Stimulated activated CD8-positive, alpha-beta memory T cell treated with anti-CD3 and anti-CD28 coated beads, Interleukin-7, amount 100 ng/mL, for 1 hour (primary cell): ENCODE measurements around the gene AGBL5.
A peak's percentile ranks its signal among the peaks of the same experiment; 100 is the strongest.

Source experiments
- DNase-seq, 2 donors: peaks; one replicate each; pipeline ENCODE4 v3.0.0-alpha.2; 2020; ENCODE audit warnings: low read depth in 2 of 2

AGBL5 gene

DNA sequence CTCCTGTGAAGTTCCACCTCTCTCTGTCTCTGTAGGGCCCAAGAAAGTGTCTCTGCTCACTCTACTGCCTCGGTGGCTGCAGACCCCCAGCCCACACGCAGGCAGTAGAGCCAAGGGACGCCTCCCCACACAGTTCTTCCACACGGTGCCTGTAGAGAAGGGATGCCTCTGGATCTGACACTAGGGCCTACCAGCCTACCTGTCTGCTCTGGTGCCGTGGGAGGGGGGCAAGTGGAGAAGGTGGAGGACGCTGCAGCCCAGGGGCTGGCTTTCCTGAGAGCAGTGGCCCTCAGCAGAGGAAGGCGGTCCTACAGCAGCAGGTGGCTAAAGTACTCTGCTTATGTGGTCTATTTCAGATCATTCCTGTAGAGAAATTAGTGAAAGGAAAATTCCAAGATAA is 27.7 kb upstream of the AGBL5 start:
- DNase-seq = no peak

DNA sequence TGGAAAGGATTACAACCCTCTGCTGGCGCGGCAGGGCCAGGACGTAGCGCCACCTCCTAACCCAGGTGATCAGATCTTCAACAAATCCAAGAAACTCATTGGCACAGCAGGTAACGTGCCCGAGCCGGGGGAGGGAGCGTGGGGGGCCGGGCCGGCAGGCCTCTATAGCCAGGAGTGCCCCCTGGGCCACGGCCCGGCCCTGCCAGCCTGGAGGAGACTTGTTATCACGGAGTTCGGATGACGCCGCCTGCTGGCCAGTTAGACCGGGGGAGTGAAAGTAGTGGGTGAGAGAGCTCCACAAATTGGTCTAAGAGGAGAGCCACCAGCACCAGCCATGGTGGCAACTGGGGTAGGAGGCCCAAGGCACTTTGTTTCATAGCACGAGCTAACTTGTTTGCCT is 27.3 kb upstream of the AGBL5 start:
- DNase-seq = no peak

DNA sequence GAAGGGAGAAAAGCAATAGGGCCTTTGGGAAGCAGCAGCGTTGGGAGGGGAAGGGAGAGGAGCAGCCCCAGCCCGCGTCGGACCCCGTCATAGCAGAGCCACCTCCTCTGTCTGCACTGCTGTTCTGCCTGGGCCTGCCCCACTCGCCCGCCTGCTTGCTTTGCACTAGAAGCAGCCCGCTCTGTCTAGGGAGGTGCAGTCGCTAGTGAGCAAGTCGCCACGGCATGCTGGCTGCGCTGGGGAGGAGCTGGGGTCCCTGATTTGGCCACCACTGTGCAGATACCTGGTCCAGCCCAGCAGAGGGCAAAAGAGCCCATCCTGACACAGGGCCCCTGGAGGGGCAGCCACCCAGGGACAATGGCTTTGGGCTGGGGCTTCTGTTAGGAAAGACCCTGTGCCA is 26.7 kb upstream of the AGBL5 start:
- no peak for DNase-seq

DNA sequence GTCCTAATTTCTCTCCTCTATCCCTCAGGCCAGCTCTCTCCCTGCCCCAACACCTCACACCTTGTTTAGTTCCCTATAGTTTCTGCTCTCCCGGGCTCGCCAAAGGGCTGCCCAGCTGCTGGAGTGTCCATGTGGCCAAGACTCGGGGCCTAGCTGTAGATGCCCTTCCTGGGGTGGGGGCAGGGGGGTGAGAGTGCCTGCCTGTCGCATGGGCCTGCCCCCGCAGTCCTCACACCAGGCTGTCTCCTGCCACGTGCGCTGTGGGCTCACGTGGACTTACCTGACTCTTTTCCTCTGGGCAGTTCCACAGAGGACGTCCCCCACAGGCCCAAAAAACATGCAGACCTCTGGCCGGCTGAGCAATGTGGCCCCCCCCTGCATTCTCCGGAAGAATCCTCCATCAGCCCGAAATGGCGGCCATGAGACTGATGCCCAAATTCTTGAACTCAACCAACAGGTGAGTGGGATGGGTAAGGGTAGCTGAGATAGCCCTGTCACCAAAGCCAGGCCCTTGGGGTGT is 26.1 kb upstream of the AGBL5 start:
- DNase-seq = no peak

DNA sequence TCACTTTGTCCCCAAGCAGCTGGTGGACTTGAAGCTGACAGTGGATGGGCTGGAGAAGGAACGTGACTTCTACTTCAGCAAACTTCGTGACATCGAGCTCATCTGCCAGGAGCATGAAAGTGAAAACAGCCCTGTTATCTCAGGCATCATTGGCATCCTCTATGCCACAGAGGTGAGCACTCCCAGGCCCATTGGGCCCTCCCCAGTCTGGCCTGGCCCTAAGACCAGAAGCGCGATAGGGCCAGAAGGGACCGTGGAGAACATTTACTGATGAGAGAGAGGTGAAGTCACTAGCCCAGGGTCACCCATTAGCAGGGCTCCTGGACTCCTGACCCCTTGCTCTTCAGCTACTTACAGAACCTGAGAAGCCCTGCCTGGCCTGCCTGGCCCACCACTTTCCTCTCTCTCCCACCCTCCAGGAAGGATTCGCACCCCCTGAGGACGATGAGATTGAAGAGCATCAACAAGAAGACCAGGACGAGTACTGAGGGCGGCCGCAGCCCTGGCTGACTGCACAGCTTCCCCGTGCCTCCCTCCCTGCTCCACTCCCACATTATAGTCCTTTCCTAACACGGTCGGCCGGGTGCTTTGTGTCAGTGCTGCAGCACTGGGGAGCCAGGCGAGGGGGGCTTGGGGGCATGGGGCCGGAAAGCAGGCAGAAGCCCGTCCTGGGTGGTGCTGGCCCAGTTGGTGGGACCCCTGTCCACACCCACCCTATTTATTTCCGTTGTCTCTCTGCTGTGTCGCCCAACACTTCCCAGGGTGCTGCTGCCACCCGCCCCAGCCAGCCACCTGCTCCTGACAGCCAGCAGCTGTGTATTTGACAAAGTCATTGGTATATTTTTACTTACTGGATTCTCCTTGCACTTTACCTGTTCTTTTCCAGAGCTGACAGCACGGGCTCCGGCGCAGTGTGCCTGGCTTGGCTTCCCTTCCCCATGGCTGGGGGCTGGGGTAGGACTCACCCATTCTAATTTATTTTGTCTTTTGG is 25.3 kb upstream of the AGBL5 start:
- no peak for DNase-seq

DNA sequence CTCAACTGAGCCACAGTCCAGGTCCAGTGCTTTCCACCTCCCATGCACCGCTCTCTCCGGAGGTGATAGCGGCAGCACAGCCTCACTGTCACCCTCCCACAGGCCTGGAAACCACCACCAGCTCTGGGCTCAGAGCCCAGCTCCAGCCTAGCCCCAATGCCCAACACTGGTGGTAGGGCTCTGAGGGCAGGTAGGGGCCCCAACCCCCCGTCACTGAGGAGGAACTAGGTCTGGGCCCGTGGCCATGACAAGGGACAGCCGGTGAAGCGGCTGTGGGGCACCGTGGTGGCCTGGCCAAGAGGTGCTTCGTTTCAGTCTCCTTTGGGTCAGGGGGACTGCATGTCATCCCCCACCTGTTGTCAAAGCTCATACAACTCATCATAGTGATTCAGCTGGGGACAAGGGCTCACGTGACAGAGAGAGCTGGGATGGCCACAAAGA is 24.2 kb upstream of the AGBL5 start:
- no peak for DNase-seq

DNA sequence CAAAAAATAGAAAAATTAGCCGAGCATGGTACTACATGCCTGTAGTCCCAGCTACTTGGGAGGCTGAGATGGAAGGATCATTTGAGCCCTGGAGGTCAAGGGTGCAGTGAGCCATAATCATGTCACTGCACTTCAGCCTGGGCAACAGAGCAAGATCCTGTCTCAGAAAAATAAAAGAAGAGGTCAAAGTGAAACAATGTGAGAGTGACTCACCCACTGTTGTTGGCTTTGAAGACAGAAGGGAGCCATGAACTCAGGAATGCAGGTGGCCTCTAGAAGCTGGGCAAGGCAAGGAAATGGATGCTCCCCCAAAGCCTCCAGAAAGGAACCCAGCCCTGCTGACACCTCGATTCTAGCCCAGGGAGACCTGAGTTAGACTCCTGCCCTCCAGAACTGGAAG is 22.4 kb upstream of the AGBL5 start:
- no peak for DNase-seq

DNA sequence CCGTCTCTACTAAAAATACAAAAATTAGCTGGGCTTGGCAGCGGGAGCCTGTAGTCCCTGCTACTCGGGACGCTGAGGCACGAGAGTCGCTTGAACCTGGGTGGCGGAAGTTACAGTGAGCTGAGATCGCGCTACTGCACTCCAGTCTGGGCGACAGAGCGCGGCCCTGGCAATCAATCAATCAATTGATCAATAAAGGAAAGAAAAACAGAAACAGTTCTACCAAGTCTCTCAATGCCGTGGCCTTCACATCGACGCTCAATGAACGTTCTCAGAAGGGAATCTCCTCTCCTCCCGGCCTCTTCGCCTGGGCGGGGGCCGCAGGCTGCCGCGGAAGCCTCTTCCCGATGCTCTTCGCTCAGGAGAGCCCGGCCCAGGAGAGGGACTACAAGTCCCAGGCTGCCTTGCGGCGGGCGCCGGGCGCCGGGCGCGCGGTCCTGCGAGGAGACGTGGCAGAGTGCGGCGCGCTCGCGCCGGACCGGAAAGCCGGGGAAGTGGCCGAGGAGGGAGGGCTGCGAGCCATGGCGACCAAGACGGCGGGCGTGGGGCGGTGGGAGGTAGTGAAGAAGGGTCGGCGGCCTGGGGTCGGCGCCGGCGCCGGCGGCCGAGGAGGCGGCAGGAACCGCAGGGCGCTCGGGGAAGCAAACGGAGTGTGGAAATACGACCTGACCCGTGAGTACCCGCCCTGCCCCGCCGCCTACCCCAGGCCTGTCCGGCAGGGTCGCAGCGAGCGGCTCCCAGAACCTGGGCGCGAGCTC is 18.8 kb upstream of the AGBL5 start, which contains the start of gene TMEM214:
TSS of gene TMEM214 (plus strand) at position 471 of the 758 bp plus-strand sequence. CDS start at position 522, 51 bp downstream.
- DNase-seq = peak; percentile 54 to 59

DNA sequence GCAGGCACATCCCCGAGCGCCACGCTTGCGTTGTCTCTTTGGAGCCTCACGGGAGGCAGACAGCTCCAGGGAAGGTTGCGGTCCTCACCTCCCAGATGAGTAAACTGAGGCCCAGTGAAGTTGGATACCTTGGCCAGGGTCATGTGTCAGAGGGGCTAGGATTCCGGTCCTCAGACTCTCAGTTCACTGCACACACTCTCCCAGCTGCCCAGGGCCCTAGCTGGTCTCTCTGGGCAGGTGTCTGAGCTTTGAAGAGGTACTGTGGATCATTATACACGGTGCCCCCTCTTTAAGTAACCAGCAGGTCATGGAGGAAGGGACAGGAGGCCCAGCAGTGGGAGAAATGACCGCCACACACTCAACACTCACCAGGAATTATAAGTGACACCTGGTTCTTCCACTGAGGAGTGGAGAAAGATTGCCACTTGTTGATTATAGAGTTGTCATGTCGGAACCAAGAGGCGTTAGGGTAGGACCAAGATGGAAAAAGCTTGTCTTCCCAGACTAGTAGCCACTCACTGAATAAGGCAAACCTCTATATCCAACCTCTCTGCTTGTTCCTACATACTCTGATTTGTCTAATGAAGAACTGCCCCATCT is 18.1 kb upstream of the AGBL5 start:
- no peak for DNase-seq

DNA sequence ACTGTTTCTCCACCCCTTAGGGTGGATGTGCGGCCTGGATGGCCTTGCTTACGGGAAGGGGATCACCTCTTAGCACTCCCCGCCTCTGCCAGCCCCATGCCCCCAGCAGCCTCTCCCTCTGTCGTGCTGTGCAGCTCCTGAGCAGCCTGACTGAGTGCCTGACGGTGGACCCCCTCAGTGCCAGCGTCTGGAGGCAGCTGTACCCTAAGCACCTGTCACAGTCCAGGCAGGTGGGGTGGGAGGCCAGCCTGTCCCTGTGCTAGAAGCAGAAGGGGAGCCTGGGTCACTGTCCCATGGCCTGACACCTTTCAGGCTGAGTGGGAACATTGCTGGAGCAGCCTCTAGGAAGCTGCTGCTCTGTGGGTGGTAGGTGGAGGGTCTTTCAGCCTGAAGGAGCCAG is 13.5 kb upstream of the AGBL5 start:
- DNase-seq = no peak

DNA sequence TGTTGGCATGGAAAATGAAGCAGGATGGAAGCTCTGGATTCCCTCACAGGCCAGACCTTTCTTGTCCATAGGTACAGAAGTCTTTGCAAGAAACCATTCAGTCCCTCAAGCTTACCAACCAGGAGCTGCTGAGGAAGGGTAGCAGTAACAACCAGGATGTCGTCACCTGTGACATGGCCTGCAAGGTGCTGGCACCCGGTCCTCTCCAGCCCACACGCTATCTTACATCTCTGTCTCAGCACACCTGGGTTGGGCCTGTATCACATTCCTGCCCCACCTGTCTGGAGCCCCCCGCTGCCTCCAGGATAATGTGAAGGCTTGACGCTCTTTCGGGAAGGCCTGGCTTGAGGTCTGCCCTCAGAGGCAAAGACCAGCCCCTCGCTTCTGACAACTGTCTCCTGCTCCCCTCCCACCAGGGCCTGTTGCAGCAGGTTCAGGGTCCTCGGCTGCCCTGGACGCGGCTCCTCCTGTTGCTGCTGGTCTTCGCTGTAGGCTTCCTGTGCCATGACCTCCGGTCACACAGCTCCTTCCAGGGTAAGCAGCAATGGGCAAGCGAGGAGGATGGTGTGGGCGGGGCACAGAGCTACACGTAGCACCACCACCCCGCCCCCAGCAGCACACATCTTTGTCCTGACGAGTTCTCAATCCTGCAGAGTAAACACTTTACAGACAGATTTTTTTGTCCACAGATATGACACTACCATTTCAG is 12.7 kb upstream of the AGBL5 start:
- no peak for DNase-seq

DNA sequence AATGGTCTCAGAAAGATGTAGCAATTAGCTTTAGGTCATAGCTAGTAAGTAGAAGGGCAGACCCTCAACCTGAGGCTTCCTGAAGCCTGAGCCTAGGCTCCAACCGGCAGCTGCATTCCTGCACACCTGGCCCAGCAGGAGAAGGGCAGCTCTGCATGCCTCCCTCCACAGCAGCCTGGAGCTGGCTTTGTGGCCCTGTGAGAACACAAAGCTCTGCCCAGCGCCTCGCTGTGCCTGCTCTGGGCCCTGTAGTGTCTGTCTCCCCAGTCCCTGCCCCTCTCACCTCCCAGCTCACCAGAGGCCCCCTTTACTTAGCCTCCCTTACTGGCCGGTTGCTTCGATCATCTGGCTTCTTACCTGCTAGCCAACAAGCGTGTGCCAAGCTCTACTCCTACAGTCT is 12.0 kb upstream of the AGBL5 start:
- no peak for DNase-seq

DNA sequence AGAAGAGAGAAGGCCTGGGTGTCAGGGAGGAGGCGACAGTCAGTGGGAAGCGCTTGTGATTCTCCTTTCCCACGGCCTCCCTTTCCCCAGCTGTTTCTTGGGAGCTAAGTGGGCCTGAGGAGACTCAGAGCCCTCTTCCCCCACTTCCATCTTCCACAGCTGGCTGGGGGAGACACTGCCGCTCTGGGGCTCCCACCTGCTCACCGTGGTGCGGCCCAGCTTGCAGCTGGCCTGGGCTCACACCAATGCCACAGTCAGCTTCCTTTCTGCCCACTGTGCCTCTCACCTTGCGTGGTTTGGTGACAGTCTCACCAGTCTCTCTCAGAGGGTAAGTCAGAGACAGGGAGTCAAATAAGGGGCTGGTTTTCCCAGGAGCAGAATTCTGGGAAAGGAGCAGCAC is 11.6 kb upstream of the AGBL5 start:
- DNase-seq = no peak

DNA sequence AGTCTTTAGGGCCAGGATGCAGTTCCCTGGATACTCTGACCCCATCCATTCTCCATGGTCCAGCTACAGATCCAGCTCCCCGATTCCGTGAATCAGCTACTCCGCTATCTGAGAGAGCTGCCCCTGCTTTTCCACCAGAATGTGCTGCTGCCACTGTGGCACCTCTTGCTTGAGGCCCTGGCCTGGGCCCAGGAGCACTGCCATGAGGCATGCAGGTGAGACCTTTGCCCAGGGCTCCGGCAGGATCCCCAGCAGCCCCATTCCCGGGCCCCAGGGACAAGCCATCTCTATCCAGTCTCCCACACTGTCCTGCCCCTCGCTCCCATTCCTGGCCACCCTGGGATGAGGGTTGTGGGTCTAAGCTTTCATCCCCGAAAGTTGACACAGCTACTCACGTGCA is 11.2 kb upstream of the AGBL5 start:
- no peak for DNase-seq

DNA sequence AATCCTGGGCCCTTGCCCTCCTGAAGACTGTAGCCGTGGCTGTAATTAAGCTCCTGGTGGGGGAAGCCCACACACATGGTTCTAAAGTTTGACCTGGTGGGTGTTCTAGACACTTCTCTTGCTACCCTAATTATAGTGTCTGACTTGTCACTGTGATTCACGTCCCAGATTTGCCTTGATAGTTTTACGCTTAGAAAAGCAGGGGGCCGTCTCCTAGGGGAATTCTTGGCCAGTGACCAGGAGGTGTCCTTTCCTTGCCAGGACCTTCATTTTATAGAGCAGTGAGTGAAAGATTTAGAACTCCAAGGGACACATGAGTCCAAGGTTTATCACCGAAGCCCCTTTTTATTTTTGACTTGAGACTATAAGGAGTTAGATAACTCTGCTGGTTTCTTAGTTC is 9.7 kb upstream of the AGBL5 start:
- DNase-seq = no peak

DNA sequence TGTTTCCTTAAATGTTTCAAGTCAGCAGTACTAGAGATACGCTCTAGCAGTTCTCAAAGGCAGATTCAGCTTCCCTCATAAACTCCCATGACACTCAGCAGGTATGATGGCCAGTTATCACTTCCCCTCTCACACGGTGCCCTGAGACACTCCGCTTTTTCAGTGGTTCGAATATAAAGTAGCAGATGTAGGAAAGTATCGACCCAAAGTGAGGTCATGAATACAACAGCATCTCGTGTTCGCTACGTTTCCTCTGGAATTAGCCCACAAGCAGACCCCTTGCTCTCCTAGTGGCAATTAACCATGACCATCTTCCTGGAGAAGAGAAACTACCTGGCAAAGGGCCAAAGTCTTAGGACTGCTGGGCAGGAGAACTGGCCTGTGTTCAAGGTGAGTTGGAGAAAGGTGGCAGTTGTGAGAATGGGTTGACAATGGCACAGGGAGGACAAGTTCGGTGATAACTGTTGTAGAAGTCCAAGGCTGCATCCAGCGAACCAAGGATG is 9.3 kb upstream of the AGBL5 start:
- no peak for DNase-seq

DNA sequence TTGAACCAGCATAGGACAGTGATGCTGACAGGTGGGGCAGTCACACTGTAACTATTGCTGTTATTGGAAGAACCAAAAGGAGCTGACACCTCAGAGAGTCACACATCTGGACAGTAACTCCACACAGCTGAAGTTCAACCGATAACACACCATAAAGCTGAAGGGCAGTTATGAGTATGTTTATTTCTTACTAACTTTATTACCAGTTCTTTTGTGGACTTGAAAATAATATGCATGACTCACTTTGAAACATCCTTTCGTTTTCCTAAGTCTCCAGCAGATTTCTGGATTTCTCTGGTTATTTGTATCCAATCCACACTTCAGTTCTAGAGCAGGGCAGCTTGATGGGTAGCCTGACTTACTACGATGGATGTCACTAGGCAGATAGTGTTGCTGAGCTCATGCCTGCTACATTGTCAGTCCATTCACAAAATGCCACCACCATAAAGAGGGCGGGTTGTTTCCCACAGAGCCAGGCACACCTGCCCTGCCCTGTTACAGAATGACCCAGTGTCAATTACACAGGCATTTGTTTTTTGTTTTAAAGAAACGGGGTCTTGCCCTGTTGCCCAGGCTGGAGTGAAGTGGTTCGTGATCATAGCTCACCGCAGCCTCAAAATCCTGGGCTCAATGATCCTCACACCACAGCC is 8.4 kb upstream of the AGBL5 start:
- no peak for DNase-seq

DNA sequence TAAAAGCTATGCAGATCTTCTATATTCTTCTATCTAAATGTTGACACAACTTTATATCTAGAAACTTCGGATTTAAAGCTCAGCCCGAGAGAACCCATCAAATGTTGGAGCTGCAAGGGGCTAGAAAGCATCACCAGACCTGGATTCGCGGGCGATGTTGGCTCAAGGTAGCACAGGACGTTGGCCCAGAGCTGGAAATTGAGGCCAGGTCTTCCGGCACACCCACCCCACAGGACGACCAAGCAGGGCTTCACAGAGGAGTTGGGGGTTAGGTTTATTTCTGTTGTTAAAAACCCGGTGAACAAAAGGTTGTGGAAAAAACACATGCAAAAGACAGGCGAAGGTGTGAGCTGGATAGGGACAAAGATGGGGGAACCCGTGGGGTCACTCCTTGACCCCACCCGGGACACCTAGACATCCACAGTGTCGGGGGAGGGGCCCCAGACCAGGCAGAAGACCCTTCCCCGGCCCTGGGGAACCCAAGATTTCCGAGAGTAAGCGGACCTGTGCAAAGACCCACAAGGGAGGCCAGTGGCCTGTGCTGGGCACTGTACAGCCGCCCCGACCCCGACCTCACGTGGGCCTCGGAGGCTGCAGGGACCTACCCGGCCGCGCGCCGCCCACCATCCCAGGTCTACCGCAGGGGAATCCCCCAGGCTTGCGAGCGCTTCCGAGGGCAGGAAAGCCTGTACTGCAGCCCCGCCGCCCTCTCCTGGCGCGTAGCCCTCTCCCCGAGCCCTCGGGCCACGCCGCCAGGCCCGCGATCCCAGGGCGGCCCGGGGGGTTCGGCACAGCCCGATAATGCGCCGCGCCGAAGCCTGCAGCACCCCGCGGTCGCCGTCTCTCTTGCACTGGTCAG is 1.8 kb upstream of the AGBL5 start:
- peak in 1 of 2 donors; percentile 24 for DNase-seq

DNA sequence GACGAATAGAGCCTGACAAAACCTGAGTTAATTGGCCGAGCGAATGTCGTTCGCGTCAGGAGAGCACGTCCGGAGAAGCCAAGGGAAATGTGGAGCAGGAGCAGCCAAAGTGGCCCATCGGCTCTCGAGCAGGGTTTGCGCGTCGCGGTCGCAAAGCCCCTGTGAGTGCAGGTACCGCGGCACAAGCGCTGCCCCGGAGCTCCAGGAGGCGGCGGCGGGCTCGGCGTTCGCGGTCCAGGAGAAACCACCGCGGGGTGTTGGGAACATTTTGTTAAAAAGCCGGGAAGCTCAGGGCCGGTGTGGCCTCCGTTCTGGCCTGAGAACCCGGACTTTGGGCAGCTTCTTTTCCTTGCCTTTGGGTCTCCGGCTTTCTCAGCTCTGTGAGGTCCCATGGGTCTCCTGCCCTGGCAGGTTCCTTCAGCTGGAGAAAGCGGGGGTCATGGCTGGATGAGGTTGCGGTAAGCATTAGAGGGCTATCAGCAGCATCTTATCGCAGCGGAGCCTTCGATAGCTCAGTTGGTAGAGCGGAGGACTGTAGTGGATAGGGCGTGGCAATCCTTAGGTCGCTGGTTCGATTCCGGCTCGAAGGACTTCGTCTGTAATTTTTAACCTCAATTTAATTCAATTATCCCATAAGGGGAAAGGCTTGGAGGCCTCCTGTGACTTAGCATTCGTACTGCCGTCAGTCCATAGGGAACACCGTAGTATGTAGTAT is 1.0 kb upstream of the AGBL5 start:
- peak; percentile 89 to 90 for DNase-seq
